IMR-90 (cell line): ENCODE data around the gene ZGLP1. TPM values are rescaled to one million over a fixed set of nuclear protein-coding genes. Genes with fewer than 3 reads are reported as not detected.

Source experiments
- ATAC-seq: fragments of 200-7000 bp; cut with Tn5 transposase; 2 replicates; pipeline ENCODE4 v1.9.1; 2020; ENCODE audit warnings: low read depth, mild to moderate bottlenecking, moderate library complexity
- BruUV-seq: library from RNA; stranded (reverse); fragments of 400-500 nt; replicated peaks from 2 replicates; lab custom pipeline; 2021; lab: Mats Ljungman, UMichigan
- CTCF ChIA-PET: fragments of 300-600 bp; formaldehyde crosslinking; extraction: SDS; loops from one replicate; lab custom pipeline; 2021; ENCODE audit warnings: antibody characterized with exemption; lab: Yijun Ruan, JAX
- POLR2A ChIA-PET: fragments of 300-600 bp; sonication (Branson Sonifier 250); formaldehyde crosslinking; loops from one replicate; lab custom pipeline; 2022; ENCODE audit warnings: antibody characterized with exemption; ENCODE audit not compliant: unreplicated experiment; lab: Charles Lee
- DNase-seq: peaks from one replicate; pipeline ENCODE4 v3.0.0; 2013
- H2AFZ ChIP-seq: replicated peaks from 2 replicates; pipeline ENCODE3; 2013; ENCODE audit warnings: low read length, mild to moderate bottlenecking; ENCODE audit not compliant: poor library complexity
- H2AK5ac ChIP-seq: 2 replicates; pipeline ENCODE4 v1.6.1; 2013; ENCODE audit warnings: low read depth, low read length, inconsistent platforms
- H2AK9ac ChIP-seq: replicated peaks from 2 replicates; pipeline ENCODE3; 2013; ENCODE audit warnings: mild to moderate bottlenecking, low read depth, low read length, moderate library complexity; ENCODE audit not compliant: poor library complexity
- H2BK120ac ChIP-seq: 2 replicates; pipeline ENCODE4 v1.6.1; 2013; ENCODE audit warnings: low read depth, low read length, inconsistent platforms
- H2BK15ac ChIP-seq: 3 replicates; pipeline ENCODE4 v1.6.1; 2013; ENCODE audit warnings: low read depth, low read length, inconsistent platforms
- H2BK20ac ChIP-seq: 2 replicates; pipeline ENCODE4 v1.6.1; 2013; ENCODE audit warnings: low read depth, mild to moderate bottlenecking, inconsistent platforms, low read length, moderate library complexity
- H2BK5ac ChIP-seq: 2 replicates; pipeline ENCODE4 v1.6.1; 2013; ENCODE audit warnings: mild to moderate bottlenecking, low read depth, low read length, inconsistent platforms; ENCODE audit not compliant: poor library complexity, severe bottlenecking
- H3K14ac ChIP-seq: replicated peaks from 2 replicates; pipeline ENCODE4 v1.6.1; 2013; ENCODE audit warnings: low read depth, low read length, inconsistent platforms
- H3K18ac ChIP-seq: 2 replicates; pipeline ENCODE4 v1.6.1; 2013; ENCODE audit warnings: low read depth, low read length, control low read depth
- H3K23ac ChIP-seq: 2 replicates; pipeline ENCODE4 v1.6.1; 2013; ENCODE audit warnings: low read depth, low read length, inconsistent platforms
- H3K27ac ChIP-seq: 2 replicates; pipeline ENCODE4 v1.5.1; 2013; ENCODE audit warnings: mild to moderate bottlenecking, control low read depth, low read length; ENCODE audit not compliant: insufficient read depth
- H3K27me3 ChIP-seq: 2 replicates; pipeline ENCODE4 v1.6.1; 2013; ENCODE audit warnings: low read length; ENCODE audit not compliant: control insufficient read depth, insufficient read depth
- H3K36me3 ChIP-seq: 2 replicates; pipeline ENCODE4 v1.6.1; 2013; ENCODE audit warnings: low read length, mixed read lengths; ENCODE audit not compliant: control insufficient read depth, insufficient read depth
- H3K4ac ChIP-seq: 2 replicates; pipeline ENCODE4 v1.6.1; 2013; ENCODE audit warnings: low read depth, low read length, inconsistent platforms
- H3K4me1 ChIP-seq: 2 replicates; pipeline ENCODE4 v1.6.1; 2013; ENCODE audit warnings: low read length, mixed read lengths; ENCODE audit not compliant: control insufficient read depth, insufficient read depth
- H3K4me2 ChIP-seq: 2 replicates; pipeline ENCODE4 v1.6.1; 2013; ENCODE audit warnings: low read depth, mild to moderate bottlenecking, control low read depth, low read length, moderate library complexity
- H3K4me3 ChIP-seq: 2 replicates; pipeline ENCODE4 v1.5.1; 2013; ENCODE audit warnings: low read depth, mild to moderate bottlenecking, control low read depth, low read length, moderate library complexity; ENCODE audit not compliant: insufficient read depth
- H3K56ac ChIP-seq: 2 replicates; pipeline ENCODE4 v1.6.1; 2013; ENCODE audit warnings: low read length, inconsistent platforms; ENCODE audit not compliant: insufficient read depth; ENCODE audit errors: extremely low read depth
- H3K79me1 ChIP-seq, 2 experiments: 2 replicates each; pipeline ENCODE4 v1.6.1; 2013; ENCODE audit warnings: low read length in 2 of 2, inconsistent platforms in 1 of 2, low read depth in 1 of 2
- H3K9ac ChIP-seq: 2 replicates; pipeline ENCODE4 v1.6.1; 2013; ENCODE audit warnings: low read depth, low read length, control low read depth
- H3K9me1 ChIP-seq: 2 replicates; pipeline ENCODE4 v1.6.1; 2013; ENCODE audit warnings: low read length, inconsistent platforms; ENCODE audit not compliant: insufficient read depth
- H3K9me3 ChIP-seq: 2 replicates; pipeline ENCODE4 v1.6.1; 2013; ENCODE audit warnings: low read length; ENCODE audit not compliant: control insufficient read depth, insufficient read depth
- H4K20me1 ChIP-seq: 2 replicates; pipeline ENCODE4 v1.6.1; 2013; ENCODE audit warnings: low read length, inconsistent platforms; ENCODE audit not compliant: insufficient read depth
- H4K5ac ChIP-seq: 2 replicates; pipeline ENCODE4 v1.6.1; 2013; ENCODE audit warnings: mild to moderate bottlenecking, low read depth, low read length, control low read depth
- H4K8ac ChIP-seq, 2 experiments: 2 replicates each; pipeline ENCODE4 v1.6.1; 2013; ENCODE audit warnings: low read depth in 2 of 2, low read length in 2 of 2, control low read depth in 1 of 2, inconsistent platforms in 1 of 2
- H4K91ac ChIP-seq: 2 replicates; pipeline ENCODE4 v1.6.1; 2013; ENCODE audit warnings: low read depth, low read length, inconsistent platforms; ENCODE audit not compliant: insufficient read depth
- BHLHE40 ChIP-seq: fragments of 150-350 bp; IDR thresholded peaks from 2 replicates; pipeline ENCODE4 v1.6.1; 2016; ENCODE audit warnings: mild to moderate bottlenecking, low read depth, low read length
- CEBPB ChIP-seq: IDR thresholded peaks from 2 replicates; pipeline ENCODE4 v1.6.1; 2012; ENCODE audit warnings: low read depth, low read length, improper control_type of control experiment
- CHD1 ChIP-seq: IDR thresholded peaks from 2 replicates; pipeline ENCODE4 v1.6.1; 2012; ENCODE audit warnings: low read depth, low read length, improper control_type of control experiment
- FOS ChIP-seq: fragments of 150-350 bp; IDR thresholded peaks from 2 replicates; pipeline ENCODE4 v1.6.1; 2016; ENCODE audit warnings: low read depth, low read length
- MAFK ChIP-seq: IDR thresholded peaks from 2 replicates; pipeline ENCODE4 v1.6.1; 2012; ENCODE audit warnings: low read depth, low read length, improper control_type of control experiment
- MAZ ChIP-seq: IDR thresholded peaks from 2 replicates; pipeline ENCODE4 v1.6.1; 2012; ENCODE audit warnings: low read depth, mild to moderate bottlenecking, low read length, improper control_type of control experiment, moderate library complexity, borderline replicate concordance
- MXI1 ChIP-seq: IDR thresholded peaks from 2 replicates; pipeline ENCODE4 v1.6.1; 2012; ENCODE audit warnings: low read depth, mild to moderate bottlenecking, low read length, moderate library complexity, borderline replicate concordance
- NFE2L2 ChIP-seq: fragments of 150-350 bp; IDR thresholded peaks from 2 replicates; pipeline ENCODE4 v1.6.1; 2016; ENCODE audit warnings: low read depth, mild to moderate bottlenecking, low read length
- POLR2A ChIP-seq: IDR thresholded peaks from 2 replicates; pipeline ENCODE4 v1.6.1; 2012; ENCODE audit warnings: mild to moderate bottlenecking, low read depth, low read length
- RAD21 ChIP-seq: IDR thresholded peaks from 2 replicates; pipeline ENCODE4 v1.6.1; 2012; ENCODE audit warnings: low read length, improper control_type of control experiment
- RCOR1 ChIP-seq: IDR thresholded peaks from 2 replicates; pipeline ENCODE4 v1.6.1; 2012; ENCODE audit warnings: mild to moderate bottlenecking, low read length, improper control_type of control experiment; ENCODE audit not compliant: insufficient replicate concordance
- RFX5 ChIP-seq: IDR thresholded peaks from 2 replicates; pipeline ENCODE4 v1.8.0; 2012; ENCODE audit warnings: low read depth, mild to moderate bottlenecking, low read length, moderate library complexity
- SMC3 ChIP-seq: fragments of 150-350 bp; IDR thresholded peaks from 2 replicates; pipeline ENCODE4 v1.6.1; 2016; ENCODE audit warnings: low read depth, mild to moderate bottlenecking, antibody characterized with exemption, low read length, moderate library complexity
- WGBS, 2 experiments: methylation state at CpG; one replicate each; pipeline versions ENCODE4 v1.1.5 to v1.1.7; 2013; ENCODE audit warnings: missing lambda C conversion rate in 2 of 2; ENCODE audit not compliant: insufficient read length in 1 of 2; ENCODE audit errors: extremely low coverage in 2 of 2; 5-methylcytosine and 5-hydroxymethylcytosine counted together
- dilution Hi-C: fragments of 300-500 bp; cut with HindIII; formaldehyde crosslinking; loops from one replicate; pipeline ENCODE4 v1.14.3; 2018; ENCODE audit warnings: low sequenced_read_pairs; ENCODE audit not compliant: unreplicated experiment
- in situ Hi-C: fragments of 300-500 bp; cut with MboI; formaldehyde crosslinking; loops from 3 replicates; pipeline ENCODE4 v1.14.3; 2019; ENCODE audit warnings: low sequenced_read_pairs, inconsistent platforms, mixed read lengths
- intact Hi-C: fragments of 100-400 bp; cut with micrococcal nuclease; formaldehyde crosslinking; loops from 2 replicates; pipeline ENCODE4 v1.10.0; 2022
- polyA plus RNA-seq, 3 experiments: library from polyadenylated mRNA; depleted of rRNA; stranded (reverse); fragments of >200 nt; gene quantifications; 2 replicates each; pipeline ENCODE4 v1.2.3, GENCODE V29; 2012; ENCODE audit warnings: low replicate concordance in 1 of 3
- total RNA-seq: library from RNA; depleted of rRNA; stranded (reverse); fragments of >200 nt; gene quantifications from 2 replicates; pipeline ENCODE4 v1.2.3, GENCODE V29; 2012
- TF ChIP-seq, protein P1 (sequence below): fragments of 150-350 bp; IDR thresholded peaks from 2 replicates; pipeline ENCODE4 v1.6.1; 2016; ENCODE audit warnings: low read depth, mild to moderate bottlenecking, low read length, moderate library complexity, borderline replicate concordance
- TF ChIP-seq, protein P2 (sequence below): fragments of 150-350 bp; IDR thresholded peaks from 2 replicates; pipeline ENCODE4 v1.6.1; 2017; ENCODE audit warnings: mild to moderate bottlenecking, antibody characterized with exemption, low read length, low read depth
- TF ChIP-seq, protein P3 (sequence below): conservative IDR thresholded peaks from 2 replicates; pipeline ENCODE4 v1.5.1; 2012; ENCODE audit warnings: mild to moderate bottlenecking, low read depth, low read length, improper control_type of control experiment

ZGLP1 gene
- total and polyA plus RNA-seq, 2 of the 4 experiments (the other 2 are of a cell fraction), result 0.54 to 3.1 TPM

DNA sequence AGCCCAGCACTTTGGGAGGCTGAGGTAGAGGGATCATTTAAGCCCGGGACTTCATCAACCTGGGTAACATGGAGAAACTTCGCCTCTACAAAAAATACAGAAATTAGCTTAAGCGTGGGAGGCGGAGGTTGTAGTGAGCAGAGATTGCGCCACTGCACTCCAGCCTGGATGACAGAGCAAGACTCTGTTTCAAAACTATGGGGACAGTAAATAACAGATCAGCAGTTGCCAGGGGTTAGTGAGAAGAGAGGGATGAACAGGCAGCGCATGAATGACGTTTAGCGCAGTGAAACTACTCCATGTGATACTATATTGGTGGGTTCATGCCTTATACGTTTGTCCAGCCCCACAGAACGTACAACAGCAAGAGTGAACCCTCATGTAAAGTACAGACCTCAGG is 36.9 kb upstream of the ZGLP1 start:
- no peak overlapping the region for H3K4ac ChIP-seq
- intact Hi-C loops (no loop called here), in situ Hi-C loops (no loop called here), dilution Hi-C loops (no loop called here)
- H2AK5ac ChIP-seq, result no peak overlapping the region
- DNase-seq (peak; percentile 25), ATAC-seq (peak; percentile 55)
- H2BK120ac ChIP-seq, result no peak overlapping the region
- no peak overlapping the region for H4K5ac ChIP-seq
- no peak overlapping the region for H4K8ac ChIP-seq
- H3K4me1 ChIP-seq, result peaks cover 2% of the 10 kb centered on the region; the same call in 1 of the 2 replicates
- no peak overlapping the region for H2AK9ac ChIP-seq
- H3K36me3 ChIP-seq, result peaks cover 9% of the 10 kb centered on the region
- no peak overlapping the region for H3K9ac ChIP-seq
- H2BK5ac ChIP-seq, result no peak overlapping the region
- no peak overlapping the region for H3K23ac ChIP-seq
- H3K4me3 ChIP-seq, result no peak overlapping the region
- POLR2A ChIA-PET, result no interaction called here
- no peaks in the 10 kb centered on the region for H3K9me3 ChIP-seq
- CTCF ChIA-PET, result no interaction called here
- no peaks in the 10 kb centered on the region for H4K20me1 ChIP-seq
- no peak overlapping the region for H3K4me2 ChIP-seq
- TF ChIP-seq RFX5 (peak; percentile 76), FOS (no peak), POLR2A (no peak), RAD21 (no peak), SMC3 (no peak), CEBPB (peak; percentile 89), CHD1 (no peak), BHLHE40 (no peak), MXI1 (no peak), NFE2L2 (no peak), RCOR1 (no peak), MAFK (no peak), MAZ (no peak)
- TF ChIP-seq, protein P1, sequence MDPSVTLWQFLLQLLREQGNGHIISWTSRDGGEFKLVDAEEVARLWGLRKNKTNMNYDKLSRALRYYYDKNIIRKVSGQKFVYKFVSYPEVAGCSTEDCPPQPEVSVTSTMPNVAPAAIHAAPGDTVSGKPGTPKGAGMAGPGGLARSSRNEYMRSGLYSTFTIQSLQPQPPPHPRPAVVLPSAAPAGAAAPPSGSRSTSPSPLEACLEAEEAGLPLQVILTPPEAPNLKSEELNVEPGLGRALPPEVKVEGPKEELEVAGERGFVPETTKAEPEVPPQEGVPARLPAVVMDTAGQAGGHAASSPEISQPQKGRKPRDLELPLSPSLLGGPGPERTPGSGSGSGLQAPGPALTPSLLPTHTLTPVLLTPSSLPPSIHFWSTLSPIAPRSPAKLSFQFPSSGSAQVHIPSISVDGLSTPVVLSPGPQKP, result no peak
- TF ChIP-seq, protein P2, sequence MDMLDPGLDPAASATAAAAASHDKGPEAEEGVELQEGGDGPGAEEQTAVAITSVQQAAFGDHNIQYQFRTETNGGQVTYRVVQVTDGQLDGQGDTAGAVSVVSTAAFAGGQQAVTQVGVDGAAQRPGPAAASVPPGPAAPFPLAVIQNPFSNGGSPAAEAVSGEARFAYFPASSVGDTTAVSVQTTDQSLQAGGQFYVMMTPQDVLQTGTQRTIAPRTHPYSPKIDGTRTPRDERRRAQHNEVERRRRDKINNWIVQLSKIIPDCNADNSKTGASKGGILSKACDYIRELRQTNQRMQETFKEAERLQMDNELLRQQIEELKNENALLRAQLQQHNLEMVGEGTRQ, result no peak
- TF ChIP-seq, protein P3, sequence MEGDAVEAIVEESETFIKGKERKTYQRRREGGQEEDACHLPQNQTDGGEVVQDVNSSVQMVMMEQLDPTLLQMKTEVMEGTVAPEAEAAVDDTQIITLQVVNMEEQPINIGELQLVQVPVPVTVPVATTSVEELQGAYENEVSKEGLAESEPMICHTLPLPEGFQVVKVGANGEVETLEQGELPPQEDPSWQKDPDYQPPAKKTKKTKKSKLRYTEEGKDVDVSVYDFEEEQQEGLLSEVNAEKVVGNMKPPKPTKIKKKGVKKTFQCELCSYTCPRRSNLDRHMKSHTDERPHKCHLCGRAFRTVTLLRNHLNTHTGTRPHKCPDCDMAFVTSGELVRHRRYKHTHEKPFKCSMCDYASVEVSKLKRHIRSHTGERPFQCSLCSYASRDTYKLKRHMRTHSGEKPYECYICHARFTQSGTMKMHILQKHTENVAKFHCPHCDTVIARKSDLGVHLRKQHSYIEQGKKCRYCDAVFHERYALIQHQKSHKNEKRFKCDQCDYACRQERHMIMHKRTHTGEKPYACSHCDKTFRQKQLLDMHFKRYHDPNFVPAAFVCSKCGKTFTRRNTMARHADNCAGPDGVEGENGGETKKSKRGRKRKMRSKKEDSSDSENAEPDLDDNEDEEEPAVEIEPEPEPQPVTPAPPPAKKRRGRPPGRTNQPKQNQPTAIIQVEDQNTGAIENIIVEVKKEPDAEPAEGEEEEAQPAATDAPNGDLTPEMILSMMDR, result no peak
- H2BK20ac ChIP-seq, result no peak overlapping the region
- WGBS, 2 experiments, result 40% methylated on average over 1 of the region's 10 CpGs; no CpG with 5 or more reads in 1 of the 2 experiments
- no peaks in the 10 kb centered on the region for H3K9me1 ChIP-seq
- no TSS peak for BruUV-seq
- no peak overlapping the region for H3K27ac ChIP-seq
- no peak overlapping the region for H3K56ac ChIP-seq
- H3K18ac ChIP-seq, result no peak overlapping the region
- no peaks in the 10 kb centered on the region for H3K79me1 ChIP-seq
- H3K14ac ChIP-seq, result no peak overlapping the region
- no peak overlapping the region for H2BK15ac ChIP-seq
- H2AFZ ChIP-seq, result no peak overlapping the region
- H4K91ac ChIP-seq, result no peak overlapping the region
- no peaks in the 10 kb centered on the region for H3K27me3 ChIP-seq
